B cell (primary cell): ENCODE results near the gene TIGD1. TPM values are rescaled to one million over a fixed set of nuclear protein-coding genes. Genes with fewer than 3 reads are reported as not detected.

Source experiments
- ATAC-seq: fragments of 200-7000 bp; cut with Tn5 transposase; one replicate; pipeline ENCODE4 v1.10.0; 2021; ENCODE audit warnings: low read depth, mild to moderate bottlenecking, moderate number of reproducible peaks, moderate library complexity
- CTCF ChIA-PET: fragments of 350-600 bp; sonication (Branson Sonifier 250); formaldehyde crosslinking; loops from one replicate; lab custom pipeline; 2021; ENCODE audit warnings: antibody characterized with exemption, inconsistent platforms; lab: Charles Lee
- POLR2A ChIA-PET: fragments of 350-600 bp; sonication (Branson Sonifier 250); formaldehyde crosslinking; loops from one replicate; lab custom pipeline; 2021; ENCODE audit warnings: antibody characterized with exemption; lab: Charles Lee
- DNase-seq: peaks from one replicate; pipeline ENCODE4 v3.0.0; 2013
- H2AFZ ChIP-seq: 2 replicates; pipeline ENCODE4 v1.6.1; 2012; ENCODE audit warnings: mild to moderate bottlenecking, low read depth, low read length; ENCODE audit not compliant: insufficient read depth, poor library complexity, severe bottlenecking
- H3K27ac ChIP-seq, 2 donors: 1 replicate in 1 of 2; 2 replicates in 1 of 2; pipeline ENCODE4 v1.5.1; 2012 to 2013; ENCODE audit warnings: low read length in 2 of 2, mild to moderate bottlenecking in 2 of 2, moderate library complexity in 1 of 2
- H3K27me3 ChIP-seq, 4 experiments: fragments of 200-600 bp in 1 of 4; sonication (generic) in 1 of 4; replicated peaks in 1 of 4; 1 replicate in 2 of 4; 2 replicates in 2 of 4; pipeline versions ENCODE4 v1.6.1 to v1.7.0; 2013 to 2016; ENCODE audit warnings: low read length in 3 of 4, mild to moderate bottlenecking in 2 of 4, mixed read lengths in 1 of 4, moderate library complexity in 1 of 4; ENCODE audit not compliant: insufficient read depth in 4 of 4, control insufficient read depth in 3 of 4; ENCODE audit errors: control extremely low read depth in 1 of 4
- H3K36me3 ChIP-seq, 2 experiments: replicated peaks in 1 of 2; 1 replicate in 1 of 2; 2 replicates in 1 of 2; pipeline versions ENCODE4 v1.6.1 to v1.7.1; 2013; ENCODE audit warnings: low read length in 1 of 2; ENCODE audit not compliant: insufficient read depth in 2 of 2, control insufficient read depth in 1 of 2; ENCODE audit errors: control extremely low read depth in 1 of 2, extremely low read depth in 1 of 2
- H3K4me1 ChIP-seq, 2 donors: fragments of 200-600 bp in 1 of 2; sonication (generic) in 1 of 2; 1 replicate in 1 of 2; 2 replicates in 1 of 2; pipeline versions ENCODE4 v1.5.1 to v1.6.1; 2013 to 2017; ENCODE audit warnings: low read length in 2 of 2; ENCODE audit not compliant: control insufficient read depth in 2 of 2, insufficient read depth in 2 of 2
- H3K4me2 ChIP-seq: replicated peaks from 2 replicates; pipeline ENCODE3; 2012; ENCODE audit warnings: mild to moderate bottlenecking, low read depth, low read length; ENCODE audit not compliant: poor library complexity, severe bottlenecking
- H3K4me3 ChIP-seq, 5 experiments: fragments of 200-600 bp in 1 of 5; sonication (generic) in 1 of 5; 1 replicate in 3 of 5; 2 replicates in 2 of 5; pipeline versions ENCODE4 v1.5.1 to v1.7.0; 2011 to 2016; ENCODE audit warnings: low read length in 4 of 5, mild to moderate bottlenecking in 4 of 5, low read depth in 2 of 5, control low read depth in 1 of 5, moderate library complexity in 1 of 5; ENCODE audit not compliant: insufficient read depth in 1 of 5; ENCODE audit errors: control extremely low read depth in 1 of 5, extremely low read depth in 1 of 5
- H3K79me2 ChIP-seq: fragments of 200-600 bp; sonication (generic); one replicate; pipeline ENCODE4 v1.6.0; 2016; ENCODE audit warnings: low read length; ENCODE audit not compliant: control insufficient read depth, insufficient read depth
- H3K9ac ChIP-seq: fragments of 200-600 bp; sonication (generic); 2 replicates; pipeline ENCODE4 v1.6.1; 2017; ENCODE audit warnings: mild to moderate bottlenecking, low read length, moderate library complexity
- H3K9me3 ChIP-seq, 3 donors: one replicate each; pipeline versions ENCODE4 v1.6.1 to v1.7.1; 2013; ENCODE audit warnings: low read length in 2 of 3; ENCODE audit not compliant: control insufficient read depth in 2 of 3, insufficient read depth in 1 of 3; ENCODE audit errors: control extremely low read depth in 1 of 3
- H4K20me1 ChIP-seq: 2 replicates; pipeline ENCODE4 v1.6.0; 2012; ENCODE audit warnings: mild to moderate bottlenecking, low read length; ENCODE audit not compliant: insufficient read depth, control insufficient read depth, poor library complexity, severe bottlenecking
- H3K27ac Mint-ChIP-seq: one replicate; pipeline ENCODE4 v1.8.0; 2021; ENCODE audit warnings: mixed read lengths
- H3K27me3 Mint-ChIP-seq: one replicate; pipeline ENCODE4 v1.8.0; 2021; ENCODE audit warnings: mixed read lengths
- H3K4me1 Mint-ChIP-seq: one replicate; pipeline ENCODE4 v1.8.0; 2021; ENCODE audit warnings: mixed read lengths
- H3K4me3 Mint-ChIP-seq: one replicate; pipeline ENCODE4 v1.8.0; 2021; ENCODE audit warnings: mixed read lengths
- H3K9me3 Mint-ChIP-seq: one replicate; pipeline ENCODE4 v1.8.0; 2022; ENCODE audit warnings: mixed read lengths; ENCODE audit not compliant: insufficient read depth
- CTCF ChIP-seq: fragments of 200-600 bp; IDR thresholded peaks from one replicate; pipeline ENCODE4 v1.8.0; 2022; ENCODE audit warnings: antibody characterized with exemption, mild to moderate bottlenecking
- EZH2 ChIP-seq: IDR thresholded peaks from 2 replicates; pipeline ENCODE4 v1.6.1; 2012; ENCODE audit warnings: borderline replicate concordance, low read depth, mild to moderate bottlenecking, moderate library complexity, low read length; ENCODE audit not compliant: insufficient read depth, poor library complexity, severe bottlenecking
- WGBS: methylation state at CpG from one replicate; pipeline ENCODE4 v1.1.5; 2013; ENCODE audit warnings: missing lambda C conversion rate; ENCODE audit not compliant: insufficient coverage; 5-methylcytosine and 5-hydroxymethylcytosine counted together
- intact Hi-C: fragments of 100-400 bp; cut with micrococcal nuclease; formaldehyde crosslinking; loops from one replicate; pipeline ENCODE4 v1.10.0; 2022
- polyA plus RNA-seq: library from polyadenylated mRNA; depleted of rRNA; stranded (reverse); fragments of >200 nt; gene quantifications from 2 replicates; pipeline ENCODE4 v1.2.3, GENCODE V29; 2012
- total RNA-seq, 2 donors: library from RNA; stranded (reverse); fragments of 120-200 nt in 1 of 2; gene quantifications; 1 replicate in 1 of 2; 2 replicates in 1 of 2; pipeline versions ENCODE4 v1.2.3 to v1.2.4, GENCODE V29; 2013 to 2022

The TIGD1 gene
- total and polyA plus RNA-seq, 2 donors (not counting 1 experiment from before 2014, with no cell fraction given): 7.6 to 13.6 TPM

GRCh38 chr2:232573771-232574435 is 23.5 kb upstream of the TIGD1 start:
- no peak overlapping the region for H3K9ac ChIP-seq
- no peak overlapping the region for H3K4me3 Mint-ChIP-seq
- H3K79me2 ChIP-seq: no peaks in the 10 kb centered on the region
- no peaks in the 10 kb centered on the region for H3K9me3 ChIP-seq
- no peaks in the 10 kb centered on the region for H3K27me3 Mint-ChIP-seq
- peaks cover 6 to 62% of the 10 kb centered on the region in 2 experiments for H3K36me3 ChIP-seq
- intact Hi-C loops: no loop called here
- no peaks in the 10 kb centered on the region for H3K4me1 Mint-ChIP-seq
- H3K27ac ChIP-seq: no peak overlapping the region
- ChIA-PET POLR2A (no interaction called here), CTCF (interaction anchor here (0.5 to 1.0 kb wide), 2 partner anchors 10 to 1210 kb away, joined by 3 to 4 read pairs; no protein-coding TSS in a partner anchor)
- 96% methylated on average over 8 of the region's 8 CpGs for WGBS
- H3K4me3 ChIP-seq: no peak overlapping the region
- H3K9me3 Mint-ChIP-seq: no peaks in the 10 kb centered on the region
- H4K20me1 ChIP-seq: no peaks in the 10 kb centered on the region
- TF ChIP-seq EZH2: no peak
- TF ChIP-seq CTCF: no peak
- no peaks in the 10 kb centered on the region for H3K27me3 ChIP-seq
- H3K4me1 ChIP-seq: no peaks in the 10 kb centered on the region
- no peak for DNase-seq
- H3K27ac Mint-ChIP-seq: no peak overlapping the region
- no peak for ATAC-seq
- H3K4me2 ChIP-seq: no peak overlapping the region
- no peak overlapping the region for H2AFZ ChIP-seq

GRCh38 chr2:232573042-232573441 is 22.7 kb upstream of the TIGD1 start:
- H3K4me3 Mint-ChIP-seq: no peak overlapping the region
- CTCF ChIA-PET: interaction anchor here (0.6 to 1.0 kb wide), 2 partner anchors 11 to 22 kb away, joined by 3 read pairs; partner anchors contain the start of genes EIF4E2 and TIGD1

More at GRCh38 chr2:232573042-232573441, 22.7 kb upstream of the TIGD1 start:
- Mint-ChIP-seq H3K27me3 (no peaks in the 10 kb centered on the region), H3K9me3 (no peaks in the 10 kb centered on the region), H3K27ac (no peak overlapping the region), H3K4me1 (no peaks in the 10 kb centered on the region)
- H3K4me1 ChIP-seq: no peaks in the 10 kb centered on the region
- no peak overlapping the region for H3K9ac ChIP-seq
- intact Hi-C loops: no loop called here
- H2AFZ ChIP-seq: no peak overlapping the region
- no peak overlapping the region for H3K4me3 ChIP-seq
- POLR2A ChIA-PET: no interaction called here
- DNase-seq (no peak), ATAC-seq (no peak)
- no peaks in the 10 kb centered on the region for H3K9me3 ChIP-seq
- H3K36me3 ChIP-seq: peaks cover 8 to 70% of the 10 kb centered on the region in 2 experiments
- no peak overlapping the region for H3K4me2 ChIP-seq
- no peak overlapping the region for H3K27ac ChIP-seq
- no peaks in the 10 kb centered on the region for H3K27me3 ChIP-seq
- no peak for TF ChIP-seq CTCF
- no peak for TF ChIP-seq EZH2
- no peaks in the 10 kb centered on the region for H4K20me1 ChIP-seq
- H3K79me2 ChIP-seq: no peaks in the 10 kb centered on the region
